Fibroblast of the aortic adventitia (primary cell): ENCODE data around the gene NIPAL1. TPM values are rescaled to one million over a fixed set of nuclear protein-coding genes. Genes with fewer than 3 reads are reported as not detected.
"Not testable (repeated sequence)": the region's sequence is repeated elsewhere in the genome, so short reads cannot be mapped to it uniquely, and the experiment has no call there.

Experiments used
- DNase-seq: peaks from one replicate; pipeline ENCODE4 v3.0.0-alpha.2; 2010; ENCODE audit warnings: low read depth
- H3K4me3 ChIP-seq: 2 replicates; pipeline ENCODE4 v1.5.1; 2011; ENCODE audit warnings: low read depth, mild to moderate bottlenecking, control low read depth, low read length, moderate library complexity
- CTCF ChIP-seq: IDR thresholded peaks from 2 replicates; pipeline ENCODE4 v1.5.1; 2011; ENCODE audit warnings: mild to moderate bottlenecking, low read length, control low read depth, inconsistent platforms; ENCODE audit not compliant: insufficient read depth
- total RNA-seq: library from RNA; depleted of rRNA; stranded (reverse); fragments of >200 nt; gene quantifications from 2 replicates; pipeline ENCODE4 v1.2.3, GENCODE V29; 2012; ENCODE audit warnings: low replicate concordance

The NIPAL1 gene
- total RNA-seq = 0.08 and 0.90 TPM in 2 replicates

GRCh38 chr4:48016141-48017107, at the start of gene NIPAL1, which contains the start of gene CNGA1:
NIPAL1 (plus strand) TSS chr4:48016772; CDS start chr4:48016840, 68 bp downstream.
CNGA1 (minus strand) TSS chr4:48016681; CDS start chr4:47952689, 63,992 bp downstream.
- DNase-seq = peak; percentile 71
- peak; percentile 53 for TF ChIP-seq CTCF
- H3K4me3 ChIP-seq = peak within 1 kb of the TSS; percentile 85

DNA sequence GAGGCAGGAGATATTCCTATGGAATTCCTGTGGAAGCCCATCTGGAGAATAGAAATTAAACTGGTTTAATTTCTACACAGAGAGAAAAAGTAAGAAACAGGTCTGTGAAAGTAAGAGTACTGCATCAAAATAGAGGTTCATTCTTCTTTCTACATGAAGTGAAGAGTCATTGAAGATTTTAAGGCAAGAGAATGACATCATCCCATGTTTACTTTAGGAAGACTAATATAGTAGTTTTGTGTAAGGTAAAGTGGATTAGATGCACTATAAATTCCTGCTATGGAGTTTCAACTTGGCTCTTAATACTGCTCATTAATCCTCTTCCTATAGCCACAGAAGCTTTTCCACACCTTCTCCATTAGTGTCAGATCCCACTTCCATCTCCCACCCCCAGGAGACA, 47.7 kb upstream of the NIPAL1 start:
- TF ChIP-seq CTCF = no peak
- DNase-seq = no peak
- H3K4me3 ChIP-seq = no peak overlapping the region

DNA sequence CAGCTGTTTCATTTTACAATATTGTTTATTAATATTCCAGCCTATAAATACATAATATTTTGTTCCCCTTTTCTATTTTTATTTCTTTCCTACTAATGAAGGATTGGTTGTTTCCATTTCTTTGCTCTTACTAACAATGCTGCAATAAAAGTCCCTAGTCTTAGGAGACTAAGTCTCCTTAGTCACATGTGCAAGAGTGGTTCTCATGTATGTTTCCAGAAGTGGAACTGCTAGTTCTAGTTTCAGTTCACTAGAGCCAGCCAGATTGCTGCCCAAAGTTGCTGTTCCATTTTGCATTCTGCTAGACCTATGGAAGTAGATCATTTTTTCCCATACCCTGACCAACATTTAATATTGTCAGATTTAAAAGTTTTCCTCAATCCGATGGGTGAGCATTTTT, 44.4 kb upstream of the NIPAL1 start:
- no peak overlapping the region for H3K4me3 ChIP-seq
- DNase-seq = no peak
- TF ChIP-seq CTCF = no peak

GRCh38 chr4:47972721-47973120, 43.9 kb upstream of the NIPAL1 start:
- no peak for DNase-seq
- no peak for TF ChIP-seq CTCF
- H3K4me3 ChIP-seq = no peak overlapping the region

- no peak for DNase-seq
- TF ChIP-seq CTCF = no peak
- H3K4me3 ChIP-seq = no peak overlapping the region
Observed at GRCh38 chr4:47974566-47974965, 42.0 kb upstream of the NIPAL1 start.

DNA sequence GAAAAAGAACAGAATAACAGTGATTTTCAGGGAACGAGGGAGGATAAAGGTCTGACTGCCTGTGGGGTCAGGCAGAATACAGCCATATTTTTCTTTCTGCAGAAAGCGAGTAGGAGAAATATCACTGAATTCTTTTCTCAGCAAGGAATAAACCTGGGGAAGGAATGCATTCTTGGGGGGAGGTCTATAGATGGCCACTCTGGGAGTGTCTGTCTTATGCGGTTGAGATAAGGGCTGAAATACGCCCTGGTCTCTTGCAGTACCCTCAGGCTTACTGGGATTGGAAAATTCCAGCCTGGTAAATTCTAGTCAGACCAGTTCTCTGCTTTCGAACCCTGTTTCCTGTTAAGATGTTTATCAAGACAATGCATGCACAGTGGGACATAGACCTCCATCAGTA, 26.4 kb upstream of the NIPAL1 start:
- no peak overlapping the region for H3K4me3 ChIP-seq
- DNase-seq = no peak
- no peak for TF ChIP-seq CTCF

GRCh38 chr4:47992475-47992874, 24.1 kb upstream of the NIPAL1 start:
- not testable (repeated sequence) for DNase-seq, H3K4me3 ChIP-seq
